EL (cell line): Measurements from ENCODE around the gene INCENP.
A peak's percentile ranks its signal among the peaks of the same experiment; 100 is the strongest.

Source experiments
- DNase-seq: peaks from one replicate; pipeline ENCODE4 v3.0.0-alpha.2; 2016

Gene INCENP

GRCh38 chr11:62141111-62142042, 17.6 kb downstream of the INCENP start:
- no peak for DNase-seq

- DNase-seq, result no peak
These were observed 18.2 kb downstream of the INCENP start for GRCh38 chr11:62142043-62142375.

DNA sequence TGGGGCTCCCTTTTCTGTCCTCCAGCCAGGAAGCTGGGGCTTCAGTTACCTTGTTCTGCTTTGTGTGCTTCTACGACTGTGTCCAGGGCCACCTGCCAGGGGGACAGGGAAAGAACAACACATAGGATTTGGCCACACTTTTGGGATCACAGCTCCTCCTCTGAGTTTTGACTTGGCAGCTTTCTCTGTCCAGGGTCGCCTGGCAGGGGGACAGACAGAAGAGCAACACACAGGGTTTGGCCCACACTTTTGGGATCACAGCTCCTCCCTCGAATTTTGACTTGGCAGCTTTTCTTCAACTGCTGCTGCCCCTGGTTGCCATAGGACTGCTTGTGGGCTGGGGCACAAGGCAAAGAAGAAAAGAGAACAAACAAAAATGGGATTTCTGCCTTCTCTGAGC, 19.1 kb downstream of the INCENP start:
- DNase-seq, result no peak

GRCh38 chr11:62143727-62144126, 19.9 kb downstream of the INCENP start:
- DNase-seq, result no peak

- DNase-seq, result no peak
These were observed 20.9 kb downstream of the INCENP start for GRCh38 chr11:62144641-62145255.

DNA sequence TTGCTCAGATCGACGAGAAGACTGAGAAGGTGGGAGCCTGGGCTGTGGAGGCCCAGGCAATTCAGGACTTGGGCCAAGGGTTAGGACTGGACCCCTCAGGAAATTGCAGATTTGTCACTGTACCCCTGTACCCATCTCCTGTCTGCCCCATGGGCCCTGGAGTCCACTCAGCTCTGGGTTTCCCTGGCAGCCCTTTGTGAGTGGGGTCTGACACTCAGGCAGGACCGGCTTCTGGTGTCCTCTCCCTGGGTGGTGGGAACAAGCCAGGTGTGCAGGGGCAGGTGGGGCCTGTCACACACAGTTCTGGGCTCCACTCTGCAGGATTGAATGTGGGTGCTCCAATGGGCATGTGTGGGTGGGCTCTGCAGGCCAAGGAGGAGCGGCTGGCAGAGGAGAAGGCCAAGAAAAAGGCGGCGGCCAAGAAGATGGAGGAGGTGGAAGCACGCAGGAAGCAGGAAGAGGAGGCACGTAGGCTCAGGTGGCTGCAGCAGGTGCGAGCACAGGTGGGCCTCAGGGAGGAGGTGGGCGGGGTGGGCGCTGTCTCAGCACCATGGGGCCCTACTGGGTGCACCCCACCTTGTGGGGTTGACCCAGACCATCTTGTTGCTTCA, 21.6 kb downstream of the INCENP start:
- DNase-seq, result no peak

DNA sequence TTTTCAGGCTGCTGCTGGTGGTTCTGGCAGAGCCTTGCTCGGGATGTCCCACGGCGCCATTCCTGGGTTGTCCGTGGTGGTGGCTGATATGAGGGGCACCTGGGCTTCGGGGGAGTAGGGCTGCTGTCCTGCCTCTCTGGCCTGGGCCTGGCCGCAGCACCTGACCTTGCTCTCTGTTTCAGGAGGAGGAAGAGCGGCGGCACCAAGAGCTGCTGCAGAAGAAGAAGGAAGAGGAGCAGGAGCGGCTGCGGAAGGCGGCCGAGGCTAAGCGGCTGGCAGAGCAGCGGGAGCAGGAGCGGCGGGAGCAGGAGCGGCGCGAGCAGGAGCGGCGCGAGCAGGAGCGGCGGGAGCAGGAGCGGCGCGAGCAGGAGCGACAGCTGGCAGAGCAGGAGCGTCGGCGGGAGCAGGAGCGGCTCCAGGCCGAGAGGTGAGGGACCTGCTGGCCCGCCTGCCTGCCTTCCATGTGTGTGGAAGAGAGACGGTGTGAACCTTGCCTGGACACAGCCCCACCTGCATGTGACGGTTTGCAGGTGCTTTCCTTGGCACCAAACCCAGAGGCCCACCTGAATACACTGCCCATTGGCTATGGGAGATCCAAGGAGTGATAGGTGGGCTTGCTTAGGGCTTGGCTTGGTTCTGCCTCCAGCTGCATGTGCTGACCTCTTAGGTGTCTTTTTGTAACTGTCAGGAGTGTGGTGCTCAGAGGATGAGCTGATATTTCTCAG, 22.8 kb downstream of the INCENP start:
- no peak for DNase-seq

DNA sequence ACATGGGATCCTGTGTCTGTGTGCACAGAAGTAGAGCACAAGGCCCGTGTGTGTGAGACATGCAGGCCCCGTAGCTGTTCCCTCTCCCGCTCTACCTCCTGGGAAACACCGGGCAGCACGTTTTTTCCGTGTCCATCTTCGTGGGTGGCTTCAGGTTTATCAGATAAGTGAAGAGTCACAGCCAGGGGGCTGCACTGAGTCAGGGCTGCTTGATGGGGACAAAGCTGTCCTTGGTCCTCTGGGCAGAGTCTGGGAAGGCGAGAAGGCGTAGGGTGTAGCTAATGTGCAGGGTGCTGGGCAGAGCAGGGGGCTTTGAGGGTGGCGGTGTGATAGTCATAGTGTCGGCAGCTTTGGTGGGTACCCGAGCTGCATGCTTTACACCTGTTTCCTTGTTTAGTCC, 23.7 kb downstream of the INCENP start:
- no peak for DNase-seq

- DNase-seq, result no peak
These were observed 24.6 kb downstream of the INCENP start for GRCh38 chr11:62148271-62148980.

- no peak for DNase-seq
These were observed 26.4 kb downstream of the INCENP start for GRCh38 chr11:62149986-62150886.

- no peak for DNase-seq
These were observed 27.3 kb downstream of the INCENP start for GRCh38 chr11:62150887-62151736.

DNA sequence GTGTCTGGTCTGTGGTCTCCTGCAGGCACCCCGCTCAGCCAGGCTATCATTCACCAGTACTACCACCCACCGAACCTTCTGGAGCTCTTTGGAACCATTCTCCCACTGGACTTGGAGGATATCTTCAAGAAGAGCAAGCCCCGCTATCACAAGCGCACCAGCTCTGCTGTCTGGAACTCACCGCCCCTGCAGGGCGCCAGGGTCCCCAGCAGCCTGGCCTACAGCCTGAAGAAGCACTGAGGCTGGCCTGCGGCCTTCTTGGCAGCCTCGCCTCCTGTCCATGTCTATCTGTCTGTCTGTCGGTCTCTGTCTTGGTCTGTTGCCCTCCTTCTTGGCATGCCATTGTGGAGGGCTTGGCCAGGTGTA, 27.9 kb downstream of the INCENP start:
- DNase-seq, result no peak

- no peak for DNase-seq
These were observed 28.7 kb downstream of the INCENP start for GRCh38 chr11:62152245-62153086.

DNA sequence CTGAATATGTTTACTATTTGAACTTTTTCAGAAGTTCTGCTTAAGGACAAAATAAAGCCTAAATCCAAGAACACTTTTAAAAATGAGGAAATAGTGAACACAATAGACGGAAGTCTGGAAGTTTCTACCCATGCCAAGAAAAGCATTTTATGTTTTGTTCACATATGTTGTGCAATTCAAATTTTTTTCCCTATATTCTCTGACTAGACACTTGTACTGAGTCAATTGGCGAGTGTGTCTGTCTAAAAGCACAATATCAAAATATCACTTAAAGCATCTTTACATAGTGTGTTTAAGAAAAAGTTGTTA, 29.2 kb downstream of the INCENP start:
- DNase-seq, result no peak

- no peak for DNase-seq
These were observed 29.8 kb downstream of the INCENP start for GRCh38 chr11:62153617-62154016.

DNA sequence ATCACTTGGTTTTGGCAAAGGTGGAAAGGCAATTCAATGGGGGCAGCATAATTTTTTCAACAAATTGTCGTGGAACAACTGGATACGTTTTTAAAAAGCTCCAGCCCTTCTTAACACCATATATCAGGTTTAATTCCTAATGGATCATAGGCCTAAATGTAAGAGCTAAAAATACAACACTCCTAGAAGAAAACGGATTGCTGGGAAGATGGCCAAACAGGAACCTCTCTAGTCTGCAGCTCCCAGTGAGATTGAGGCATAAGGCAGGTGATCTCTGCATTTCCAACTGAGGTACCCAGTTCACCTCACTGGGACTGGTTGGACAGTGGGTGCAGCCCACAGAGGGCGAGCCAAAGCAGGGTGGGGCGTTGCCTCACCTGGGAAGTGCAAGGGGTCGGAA, 33.8 kb downstream of the INCENP start:
- DNase-seq, result no peak

- DNase-seq, result no peak
These were observed 42.6 kb downstream of the INCENP start for GRCh38 chr11:62166371-62166770.

DNA sequence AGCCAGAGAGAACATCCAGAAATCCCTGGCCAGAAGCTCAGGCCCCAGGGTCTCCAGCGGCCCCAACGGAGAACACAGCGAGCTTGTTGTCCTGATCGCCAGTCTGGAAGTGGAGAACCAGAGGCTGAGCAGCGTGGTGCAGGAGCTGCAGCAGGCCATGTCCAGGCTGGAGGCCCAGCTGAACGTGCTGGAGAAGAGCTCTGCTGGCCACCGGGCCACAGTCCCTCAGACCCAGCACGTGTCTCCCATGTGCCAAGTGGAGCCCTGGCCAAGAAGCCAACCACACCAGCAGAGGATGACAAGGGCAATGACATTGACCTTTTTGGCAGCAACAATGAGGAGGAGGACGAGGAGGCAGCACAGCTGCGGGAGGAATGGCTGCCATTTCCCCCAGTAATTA, 45.6 kb downstream of the INCENP start:
- no peak for DNase-seq

GRCh38 chr11:62169935-62170334, 46.1 kb downstream of the INCENP start:
- DNase-seq, result no peak

DNA sequence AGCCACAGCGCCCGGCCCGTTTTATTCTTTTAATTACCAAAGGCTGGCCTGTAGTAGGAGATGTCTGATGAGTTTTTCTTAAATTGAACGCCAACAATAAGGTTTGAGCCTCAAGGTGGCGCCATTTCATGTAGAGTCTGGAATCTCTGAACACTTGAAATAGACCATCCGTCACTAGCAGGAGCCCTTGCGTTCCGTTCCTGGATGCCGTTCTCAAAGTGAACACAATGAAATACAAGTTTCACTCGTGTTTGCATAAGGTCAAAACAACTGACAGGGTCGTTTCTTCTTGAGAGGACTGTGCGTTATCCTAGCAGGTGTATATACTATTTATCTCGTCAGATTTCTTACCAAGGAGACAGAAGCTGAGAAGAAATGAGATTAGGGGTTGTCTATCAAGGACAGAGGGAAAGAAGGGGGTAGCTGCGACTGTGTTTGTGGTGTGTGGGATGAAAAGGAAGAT, 47.5 kb downstream of the INCENP start:
- DNase-seq, result peak; percentile 76
